ENCODE measurements around the gene PRRC2C.

PRRC2C gene

GRCh38 chr1:171467626-171468025 is 17.7 kb upstream of the PRRC2C start:
- H3K4me3 ChIP-seq: no peak overlapping the region
- DNase-seq (ENCODE audit: low spot score): no peak
- no peak overlapping the region for H3K27ac ChIP-seq
- TF ChIP-seq CTCF (IDR thresholded peaks at IDR 0.05): no peak

GRCh38 chr1:171468120-171468750 is 17.1 kb upstream of the PRRC2C start:
- Histone ChIP-seq H3K27ac (peak overlapping the region; percentile 55 to 73), H3K4me3 (no peak overlapping the region)
- DNase-seq (ENCODE audit: low spot score): no peak
- TF ChIP-seq CTCF (IDR thresholded peaks at IDR 0.05): no peak

GRCh38 chr1:171470726-171471125 is 14.6 kb upstream of the PRRC2C start:
- H3K27ac ChIP-seq: no peak overlapping the region
- no peak for TF ChIP-seq CTCF (IDR thresholded peaks at IDR 0.05)
- no peak for DNase-seq (ENCODE audit: low spot score)
- no peak overlapping the region for H3K4me3 ChIP-seq

GRCh38 chr1:171472183-171472647 is 13.1 kb upstream of the PRRC2C start:
- no peak for TF ChIP-seq CTCF (IDR thresholded peaks at IDR 0.05)
- no peak overlapping the region for H3K27ac ChIP-seq
- H3K4me3 ChIP-seq: no peak overlapping the region
- no peak for DNase-seq (ENCODE audit: low spot score)

- DNase-seq (ENCODE audit: low spot score): no peak
- H3K27ac ChIP-seq: no peak overlapping the region
- H3K4me3 ChIP-seq: no peak overlapping the region
- no peak for TF ChIP-seq CTCF (IDR thresholded peaks at IDR 0.05)
These were observed 8.5 kb upstream of the PRRC2C start for GRCh38 chr1:171476829-171477228.

GRCh38 chr1:171477804-171478203 is 7.5 kb upstream of the PRRC2C start:
- no peak overlapping the region for H3K4me3 ChIP-seq
- TF ChIP-seq CTCF (IDR thresholded peaks at IDR 0.05): no peak
- DNase-seq (ENCODE audit: low spot score): no peak
- H3K27ac ChIP-seq: no peak overlapping the region

- H3K27ac ChIP-seq: no peak overlapping the region
- no peak for DNase-seq (ENCODE audit: low spot score)
- no peak for TF ChIP-seq CTCF (IDR thresholded peaks at IDR 0.05)
- no peak overlapping the region for H3K4me3 ChIP-seq
These were observed 5.3 kb upstream of the PRRC2C start for GRCh38 chr1:171480035-171480434.
